Left kidney (tissue), 2 donors: ENCODE results near the gene RABGGTA. TPM values are rescaled to one million over a fixed set of nuclear protein-coding genes. Genes with fewer than 3 reads are reported as not detected.
"Not testable (repeated sequence)": the region's sequence is repeated elsewhere in the genome, so short reads cannot be mapped to it uniquely, and the experiment has no call there.

Experiments used
- DNase-seq: peaks from one replicate; pipeline ENCODE4 v3.0.0-alpha.2; 2013
- polyA plus RNA-seq: library from polyadenylated mRNA; unstranded; fragments of 120-200 nt; gene quantifications from one replicate; pipeline ENCODE4 v1.2.1, GENCODE V29; 2013; ENCODE audit not compliant: insufficient read length

The RABGGTA gene
- polyA plus RNA-seq, 1 donor = 18.8 TPM

DNA sequence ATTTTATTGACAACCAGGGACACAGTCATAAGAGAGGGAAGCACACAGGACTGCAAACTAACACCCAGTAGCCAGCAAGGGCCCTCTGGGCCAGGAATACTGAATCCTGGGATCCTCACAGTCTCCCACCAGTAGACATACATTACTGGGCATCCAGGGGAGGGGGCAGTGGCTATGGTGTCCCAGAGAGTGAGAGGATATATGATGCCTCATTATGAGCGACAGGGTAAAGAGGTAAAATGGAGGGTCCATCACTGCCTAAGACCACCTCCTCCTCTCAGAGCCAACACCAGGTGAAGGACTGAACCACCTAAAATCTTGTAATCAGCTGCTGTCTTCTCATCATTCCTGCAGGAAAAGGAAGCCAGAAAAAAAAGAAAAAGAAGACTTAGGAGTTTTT lies 54.5 kb downstream of the RABGGTA start:
- DNase-seq = not testable (repeated sequence)

- no peak for DNase-seq
Observed at GRCh38 chr14:24216345-24216699, 55.1 kb downstream of the RABGGTA start.

Other genes starting within 250 kb of the RABGGTA start
- gene CARMIL3, start 219.6 kb downstream of the RABGGTA start, polyA plus RNA-seq = 2.4 TPM
- 0.18 TPM for gene CPNE6, start 200.0 kb downstream of the RABGGTA start, polyA plus RNA-seq
- gene PCK2, start 177.3 kb downstream of the RABGGTA start, polyA plus RNA-seq = 35.8 TPM
- 75.4 TPM for gene DCAF11, start 156.8 kb downstream of the RABGGTA start, polyA plus RNA-seq
- gene NRL, start 156.6 kb downstream of the RABGGTA start, polyA plus RNA-seq = 2.6 TPM
- gene FITM1, start 140.9 kb downstream of the RABGGTA start, polyA plus RNA-seq = 1.1 TPM
- 191 TPM for gene PSME1, start 135.4 kb downstream of the RABGGTA start, polyA plus RNA-seq
- gene EMC9, start 130.0 kb downstream of the RABGGTA start, polyA plus RNA-seq = 19.2 TPM
- gene PSME2, start 125.0 kb downstream of the RABGGTA start, polyA plus RNA-seq = 158 TPM
- 57.5 TPM for gene RNF31, start 124.1 kb downstream of the RABGGTA start, polyA plus RNA-seq
- gene IRF9, start 110.3 kb downstream of the RABGGTA start, polyA plus RNA-seq = 64.5 TPM
- gene REC8, start 99.5 kb downstream of the RABGGTA start, polyA plus RNA-seq = 88.7 TPM
- 35.6 TPM for gene IPO4, start 82.8 kb downstream of the RABGGTA start, polyA plus RNA-seq
- gene TM9SF1, start 76.2 kb downstream of the RABGGTA start, polyA plus RNA-seq = 39.7 TPM
- gene TSSK4, start 65.9 kb downstream of the RABGGTA start, polyA plus RNA-seq = 13.3 TPM
- 63.7 TPM for gene CHMP4A, start 58.1 kb downstream of the RABGGTA start, polyA plus RNA-seq
- gene MDP1, start 55.5 kb downstream of the RABGGTA start, polyA plus RNA-seq = 8.4 TPM
- 231 TPM for gene NEDD8, start 39.2 kb downstream of the RABGGTA start, polyA plus RNA-seq
- 121 TPM for gene GMPR2, start 38.7 kb downstream of the RABGGTA start, polyA plus RNA-seq
- gene TINF2, start 29.0 kb downstream of the RABGGTA start, polyA plus RNA-seq = 62.4 TPM
- gene TGM1, start 8.4 kb downstream of the RABGGTA start, polyA plus RNA-seq = 2.3 TPM
- 48.9 TPM for gene DHRS1, start 28.2 kb upstream of the RABGGTA start, polyA plus RNA-seq
- 29.0 TPM for gene NOP9, start 28.3 kb upstream of the RABGGTA start, polyA plus RNA-seq
- 24.8 TPM for gene CIDEB, start 36.4 kb upstream of the RABGGTA start, polyA plus RNA-seq
- gene LTB4R2, start 38.5 kb upstream of the RABGGTA start, polyA plus RNA-seq = 4.6 TPM
- 6.7 TPM for gene LTB4R, start 39.9 kb upstream of the RABGGTA start, polyA plus RNA-seq
- gene ADCY4, start 63.5 kb upstream of the RABGGTA start, polyA plus RNA-seq = 22.4 TPM
- 3.5 TPM for gene RIPK3, start 68.4 kb upstream of the RABGGTA start, polyA plus RNA-seq
- 70.3 TPM for gene NFATC4, start 96.6 kb upstream of the RABGGTA start, polyA plus RNA-seq
- 54.6 TPM for gene NYNRIN, start 127.4 kb upstream of the RABGGTA start, polyA plus RNA-seq
- gene CBLN3, start 158.1 kb upstream of the RABGGTA start, polyA plus RNA-seq = 3.7 TPM
- gene KHNYN, start 158.4 kb upstream of the RABGGTA start, polyA plus RNA-seq = 50.5 TPM
- 55.4 TPM for gene SDR39U1, start 171.2 kb upstream of the RABGGTA start, polyA plus RNA-seq
- 0.42 TPM for gene CMA1, start 236.7 kb upstream of the RABGGTA start, polyA plus RNA-seq